Amygdala (tissue), 56 donors: Measurements from ENCODE around the gene TWF2.
A peak's percentile ranks its signal among the peaks of the same experiment; 100 is the strongest.

Experiments
- DNase-seq, 56 donors: peaks; one replicate each; lab custom pipeline; 2025; lab: John Stamatoyannopoulos, UW

TWF2 gene

DNA sequence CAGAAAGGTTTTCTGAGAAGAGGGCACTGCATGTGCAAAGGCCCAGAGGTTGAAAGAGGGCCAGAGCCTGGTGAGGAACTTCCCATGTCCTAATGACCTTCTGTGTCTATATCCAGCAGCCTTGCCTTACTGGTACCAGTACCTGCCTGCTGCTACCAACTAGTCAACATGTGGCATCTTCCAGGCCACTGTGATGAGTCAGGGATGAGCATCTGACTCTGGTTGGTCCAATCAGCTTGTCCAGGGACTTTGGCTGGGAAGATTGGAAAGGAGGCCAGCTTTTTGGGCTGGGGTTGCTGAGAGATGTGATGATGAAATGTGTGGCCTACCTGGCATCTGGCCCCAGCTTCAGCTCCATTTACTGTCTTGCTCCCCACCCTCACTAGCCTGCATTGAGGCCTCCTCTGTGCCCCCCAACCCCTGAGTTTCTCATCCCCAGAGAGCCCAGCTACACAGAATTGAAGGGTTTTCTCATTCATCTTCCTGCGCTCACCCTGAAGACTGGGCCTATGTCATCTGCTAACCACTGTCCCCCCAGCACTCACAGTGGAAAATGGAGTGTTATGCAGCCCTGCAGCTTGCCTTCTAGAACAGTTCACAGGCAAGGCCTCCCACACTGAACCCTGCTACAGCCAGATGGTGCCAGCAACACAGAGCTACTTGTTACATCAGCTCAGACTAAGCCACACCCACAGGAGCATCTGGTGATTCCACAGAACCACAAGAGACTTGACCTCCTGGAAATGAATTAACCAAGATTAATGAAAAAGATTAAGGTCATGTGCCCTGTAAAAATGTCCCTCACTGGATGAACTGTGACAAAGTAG is 1.3 kb upstream of the TWF2 start:
- peak in 26 of 56 donors; percentile 23 to 80 (median 50) for DNase-seq

GRCh38 chr3:52238193-52238760 is 681 bp downstream of the TWF2 start:
- peak in 1 of 56 donors; percentile 43 for DNase-seq

- peak in 36 of 56 donors; percentile 23 to 75 (median 48) for DNase-seq
Observed at GRCh38 chr3:52237657-52238172, 1.2 kb downstream of the TWF2 start.

DNA sequence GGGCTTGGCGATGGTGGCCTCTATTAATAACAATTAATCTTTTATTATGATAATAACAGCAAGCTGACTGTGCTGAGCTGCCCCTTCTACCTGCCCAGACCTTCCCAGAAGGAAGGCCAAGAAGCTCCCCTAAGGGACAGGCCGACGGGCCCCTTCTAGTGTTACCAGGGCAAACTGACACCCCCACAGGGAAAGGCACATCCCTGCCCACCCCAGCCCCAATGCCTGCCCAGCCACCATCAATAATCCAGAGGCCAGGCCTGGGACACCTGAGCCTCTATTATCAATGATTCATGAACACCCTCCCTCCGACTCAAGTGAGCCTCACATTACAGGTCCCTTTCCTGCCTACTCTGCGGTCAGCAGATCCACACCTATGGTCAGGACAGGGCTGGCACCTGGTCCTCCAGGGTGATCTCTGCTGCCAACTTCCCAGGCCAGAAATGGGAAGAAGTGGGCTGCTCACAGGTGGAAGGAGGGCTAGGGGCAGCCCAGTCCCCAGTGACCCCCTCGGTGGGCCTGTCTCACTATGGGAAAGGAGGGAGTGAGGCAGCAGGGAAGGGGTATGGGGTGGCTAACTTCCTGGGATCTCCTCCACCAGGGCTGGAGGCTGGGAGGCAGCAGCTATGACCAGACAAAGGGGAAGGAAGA is 1.8 kb downstream of the TWF2 start:
- no peak for DNase-seq

DNA sequence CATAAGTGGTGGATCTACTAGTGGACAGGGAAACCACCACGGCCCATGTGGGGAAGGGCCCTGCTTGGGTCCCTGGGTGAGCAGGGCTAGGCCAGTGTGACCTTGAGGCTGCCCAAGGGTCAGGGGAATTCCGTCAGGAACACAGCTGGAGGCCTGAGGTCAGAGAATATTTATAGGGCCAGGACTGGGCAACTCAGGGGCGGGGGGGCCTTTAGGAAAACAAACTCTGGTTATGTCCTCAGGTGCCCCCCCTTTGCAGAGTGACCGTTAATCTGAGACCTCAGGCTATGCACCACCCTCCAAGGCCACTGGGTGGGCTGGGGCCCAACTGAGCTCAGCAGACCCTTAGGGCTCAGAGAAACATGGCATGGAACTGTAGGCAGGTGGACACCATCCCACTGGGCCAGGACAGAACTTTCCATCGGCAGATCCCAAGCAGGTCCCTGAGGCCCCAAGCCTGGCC is 2.5 kb downstream of the TWF2 start:
- no peak for DNase-seq

DNA sequence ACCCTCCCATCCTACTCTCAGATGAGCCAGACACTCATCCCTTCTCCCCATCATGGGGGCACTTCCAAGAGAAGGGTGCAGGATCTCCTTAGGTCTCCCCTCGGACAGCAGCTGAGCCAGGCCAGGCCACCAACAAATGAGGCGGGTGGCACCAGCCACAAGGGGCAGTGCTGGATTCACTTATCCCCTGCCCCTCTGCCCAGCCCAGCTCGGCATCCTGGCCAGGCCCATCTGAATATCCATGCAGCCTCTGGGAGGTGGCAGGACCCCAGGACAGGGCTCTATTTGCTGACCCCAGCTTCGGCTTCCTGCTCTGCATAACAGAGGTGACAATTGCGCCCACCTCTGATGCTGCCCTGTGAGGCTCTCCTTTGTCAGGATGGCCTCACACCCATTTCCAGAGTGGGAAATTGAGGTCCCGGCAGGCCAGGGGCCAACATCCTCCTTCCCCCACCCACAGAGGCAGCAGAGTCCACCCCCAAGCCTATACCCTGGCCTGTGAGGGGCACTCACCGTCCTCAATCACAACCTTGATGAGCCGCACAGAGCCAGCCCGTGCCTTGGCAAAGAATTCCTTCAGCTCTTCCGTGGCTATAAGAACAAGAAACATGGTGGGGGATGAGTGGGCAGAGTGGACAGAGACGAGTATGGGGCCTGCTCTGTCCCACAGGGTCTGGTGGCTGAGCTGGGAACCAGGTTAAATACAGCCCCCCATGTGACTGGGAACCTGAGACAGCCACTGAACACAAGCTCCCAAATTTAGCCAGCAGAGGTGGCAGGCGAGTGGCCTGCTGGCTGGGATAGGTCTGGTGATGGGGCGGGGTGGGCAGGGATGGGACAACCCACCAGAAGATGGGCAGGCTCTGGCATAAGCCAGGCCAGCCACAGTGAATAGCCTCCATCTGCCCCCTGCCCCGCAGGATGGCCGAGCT is 4.2 kb downstream of the TWF2 start:
- DNase-seq, result no peak

DNA sequence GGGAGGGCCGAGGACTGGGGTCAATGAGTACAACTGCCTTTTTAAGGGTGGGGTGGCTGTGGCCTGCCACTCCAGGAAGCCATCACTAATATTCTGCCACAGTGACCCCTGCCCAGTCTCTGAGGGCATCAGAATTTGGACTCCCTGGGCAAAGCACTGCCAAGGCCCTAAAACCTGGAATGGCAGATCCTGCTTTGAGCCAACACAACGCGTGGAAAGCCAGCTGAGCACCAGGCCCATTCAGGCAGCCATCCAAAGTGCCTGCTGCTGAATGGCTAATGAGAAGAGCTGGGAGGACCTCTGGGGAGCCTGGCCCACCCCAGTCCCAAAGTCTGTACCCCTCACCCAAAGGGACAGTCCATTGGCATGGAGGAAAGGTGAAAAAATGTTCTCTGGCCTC is 5.0 kb downstream of the TWF2 start:
- DNase-seq, result peak in 28 of 56 donors; percentile 11 to 78 (median 48)

DNA sequence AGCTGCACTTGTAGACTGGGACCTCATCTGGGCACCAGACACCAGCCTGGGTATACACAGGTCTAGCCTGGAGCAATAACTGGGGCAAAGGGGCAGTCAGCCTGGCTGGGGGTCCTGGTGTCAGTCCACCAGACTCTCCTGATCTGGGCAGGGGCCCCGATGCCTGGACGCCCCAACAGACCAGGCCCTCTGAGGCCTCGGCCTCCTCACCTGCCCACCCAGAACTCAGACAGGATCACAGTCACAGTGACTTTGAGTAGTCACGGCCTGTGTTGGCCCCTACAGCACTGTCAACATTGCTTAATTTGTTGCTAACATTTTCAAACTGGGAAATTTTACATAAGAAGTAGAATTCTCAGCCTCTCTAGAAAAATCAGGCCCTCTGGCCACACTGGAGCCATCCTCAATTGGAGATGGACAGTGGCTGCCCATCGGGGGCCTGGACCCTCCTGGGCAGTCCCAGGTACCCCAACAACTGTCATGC is 5.8 kb downstream of the TWF2 start:
- DNase-seq, result no peak

- no peak for DNase-seq
Observed at GRCh38 chr3:52232279-52233107, 6.5 kb downstream of the TWF2 start.

- DNase-seq, result peak in 17 of 56 donors; percentile 12 to 67 (median 27)
Observed at GRCh38 chr3:52231502-52232278, 7.3 kb downstream of the TWF2 start.

DNA sequence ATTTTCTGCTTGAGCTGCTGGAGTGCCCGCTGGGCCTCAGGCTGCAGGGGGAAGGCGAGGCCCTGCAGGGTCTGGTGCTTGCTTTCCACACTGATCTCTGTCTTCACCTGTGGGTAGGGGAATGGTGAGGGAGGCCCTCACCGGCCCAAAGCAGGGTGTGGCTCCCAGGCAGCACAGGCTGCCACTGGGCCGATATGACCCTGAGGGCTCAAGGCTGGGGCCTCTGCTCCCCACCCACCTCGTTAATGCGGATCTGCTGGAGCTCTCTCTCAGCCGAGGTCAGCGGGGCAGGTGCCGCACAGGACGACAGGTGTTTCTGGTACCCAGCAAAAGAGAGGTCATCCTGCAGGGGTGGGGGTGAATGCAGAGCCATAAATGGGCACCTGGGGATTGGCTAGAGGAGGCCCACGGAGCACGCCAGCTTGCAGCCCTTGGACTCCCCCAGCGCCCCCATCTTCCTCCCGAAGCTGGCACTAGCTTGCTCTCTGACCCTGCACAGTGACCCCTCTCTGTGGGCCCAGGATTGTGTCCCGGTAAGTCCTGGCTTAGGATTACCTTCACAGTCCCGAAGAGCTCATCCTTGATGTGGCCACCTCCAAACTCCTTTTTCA is 8.0 kb downstream of the TWF2 start:
- DNase-seq, result no peak

- DNase-seq, result no peak
Observed at GRCh38 chr3:52230461-52230860, 8.5 kb downstream of the TWF2 start.

GRCh38 chr3:52229656-52230055 is 9.3 kb downstream of the TWF2 start:
- DNase-seq, result no peak

DNA sequence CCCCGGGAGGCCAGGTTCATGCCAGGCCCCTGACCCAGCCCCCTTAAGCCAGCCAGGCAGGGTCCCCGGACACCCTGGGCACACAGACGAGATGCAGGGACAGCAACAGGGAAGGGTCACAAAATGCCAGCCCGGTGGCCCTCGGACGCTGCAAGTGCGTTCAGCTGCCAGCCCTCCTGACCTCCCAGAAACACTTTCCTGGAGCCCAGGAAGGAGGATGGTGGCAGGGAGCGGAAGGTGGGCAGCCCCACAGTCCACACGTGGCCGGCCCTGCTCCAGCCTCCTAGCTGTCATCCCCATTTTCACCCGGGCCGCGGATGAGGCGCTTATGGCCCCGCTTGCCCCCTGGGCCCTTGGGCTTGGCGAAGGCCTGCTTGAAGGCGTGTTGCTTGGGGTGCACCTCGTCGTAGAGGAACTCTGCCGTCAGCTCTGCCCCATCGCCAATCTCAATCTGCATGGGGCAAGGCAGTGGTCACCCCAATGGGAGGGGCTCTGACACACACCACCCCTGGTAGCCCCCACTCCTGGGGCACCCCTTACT is 10.1 kb downstream of the TWF2 start:
- no peak for DNase-seq

- DNase-seq, result no peak
Observed at GRCh38 chr3:52228266-52228665, 10.7 kb downstream of the TWF2 start.

- no peak for DNase-seq
Observed at GRCh38 chr3:52227766-52228165, 11.2 kb downstream of the TWF2 start.

DNA sequence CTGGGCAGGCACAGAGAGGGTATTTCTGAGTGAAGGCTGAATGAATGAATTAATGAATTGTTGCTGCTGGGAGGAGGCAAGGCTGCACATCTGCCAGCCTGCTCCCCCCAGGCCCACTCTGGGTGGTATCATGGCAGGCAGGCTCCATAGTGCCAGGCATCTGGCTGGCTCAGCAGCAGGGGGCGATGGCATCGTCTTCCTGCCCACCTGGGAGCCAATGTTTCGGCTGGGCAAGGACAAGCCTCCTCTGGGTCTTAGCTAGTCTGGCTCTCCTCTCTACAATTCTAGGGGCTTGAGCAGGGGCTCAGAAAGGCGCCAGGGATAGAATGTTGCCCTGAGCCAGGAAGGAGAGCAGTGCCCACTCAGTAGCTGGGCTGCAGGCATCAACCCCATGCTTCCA is 11.8 kb downstream of the TWF2 start:
- DNase-seq, result no peak
